Skin of body (tissue), 2 donors: ENCODE data around the gene PHF21B. TPM values are rescaled to one million over a fixed set of nuclear protein-coding genes. Genes with fewer than 3 reads are reported as not detected.
A peak's percentile ranks its signal among the peaks of the same experiment; 100 is the strongest.

ENCODE experiments used
- DNase-seq: peaks from one replicate; lab custom pipeline; 2025; lab: John Stamatoyannopoulos, UW
- total RNA-seq: library from RNA; depleted of rRNA; stranded (reverse); fragments of >200 nt; gene quantifications from one replicate; pipeline ENCODE4 v1.2.3, GENCODE V29; 2014

Gene PHF21B
- total RNA-seq, 1 donor from 2014 or later = 0.39 TPM

DNA sequence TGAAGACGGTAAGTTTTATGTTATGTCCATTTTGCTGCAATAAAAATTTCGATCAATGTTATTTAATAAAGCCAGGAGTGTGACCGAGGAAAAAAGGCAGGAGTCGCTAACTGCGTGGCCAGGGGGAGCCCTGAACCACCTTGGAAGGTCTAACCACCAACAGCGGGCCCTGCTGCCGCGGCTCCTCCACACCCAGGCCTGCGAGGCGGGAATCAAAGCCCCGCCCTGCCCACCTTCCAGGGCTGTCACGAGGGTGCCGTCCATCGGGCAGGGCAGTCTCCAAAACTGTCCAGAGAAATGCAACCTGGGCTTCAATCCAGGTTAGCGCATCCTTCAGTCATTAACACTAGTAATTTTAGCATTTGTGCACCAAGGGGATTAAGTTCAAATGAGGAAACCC is 19.0 kb downstream of the PHF21B start:
- DNase-seq = no peak

DNA sequence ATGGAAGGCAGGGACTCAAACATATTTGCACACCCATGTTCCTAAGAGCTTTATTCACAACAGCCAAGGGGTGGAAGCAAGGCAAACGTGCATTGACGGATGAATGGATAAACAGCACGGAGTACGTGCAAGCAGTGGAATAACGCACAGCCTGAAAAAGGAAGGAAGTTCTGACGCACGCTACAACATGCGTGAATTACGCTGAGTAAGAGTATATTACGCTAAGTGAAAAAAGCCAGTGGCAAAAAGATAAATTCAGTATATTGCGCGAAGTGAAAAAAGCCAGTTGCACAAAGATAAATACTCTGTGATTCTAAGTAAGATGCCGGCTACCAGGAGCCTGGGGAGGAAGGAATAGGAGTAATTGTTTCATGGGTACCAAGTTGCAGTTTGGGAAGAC is 19.5 kb downstream of the PHF21B start:
- DNase-seq = no peak

DNA sequence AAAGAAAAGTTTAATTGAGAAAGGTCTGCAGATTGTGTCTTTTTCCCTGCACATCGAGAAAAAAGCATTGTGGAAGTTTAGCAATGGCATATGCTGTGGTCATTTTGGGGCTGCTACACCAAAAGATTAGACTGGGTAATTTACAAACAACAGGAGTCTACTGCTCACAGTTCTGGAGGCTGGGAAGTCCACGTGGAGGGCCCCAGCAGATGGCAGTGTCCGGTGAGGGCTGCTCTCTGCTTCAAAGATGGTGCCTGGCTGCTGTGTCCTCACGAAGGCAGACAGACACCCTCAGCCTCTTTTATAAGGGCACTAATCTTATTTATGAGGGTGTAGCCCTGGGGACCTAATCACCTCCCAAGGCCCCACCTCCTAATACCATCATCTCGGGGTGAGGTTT is 21.1 kb downstream of the PHF21B start:
- no peak for DNase-seq

DNA sequence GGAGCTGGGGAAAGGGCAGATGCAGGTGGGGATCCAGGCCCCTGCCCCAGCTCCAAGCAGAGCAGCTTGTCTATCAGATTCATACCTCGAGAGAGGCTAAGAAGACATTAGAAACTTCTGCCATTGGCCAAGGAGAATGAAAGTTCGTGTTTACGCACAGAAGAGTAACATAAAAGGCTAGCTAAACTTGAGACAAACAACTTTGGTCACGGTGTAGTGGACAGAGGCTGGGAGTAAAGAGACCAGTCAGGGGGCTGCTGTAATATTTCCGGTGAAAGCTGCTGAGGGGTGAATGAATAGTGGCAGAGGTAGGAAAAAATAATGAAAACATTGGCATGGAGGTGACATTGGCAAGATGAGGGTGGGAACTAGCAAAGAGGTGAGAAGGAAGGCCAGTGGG is 22.9 kb downstream of the PHF21B start:
- DNase-seq = no peak

DNA sequence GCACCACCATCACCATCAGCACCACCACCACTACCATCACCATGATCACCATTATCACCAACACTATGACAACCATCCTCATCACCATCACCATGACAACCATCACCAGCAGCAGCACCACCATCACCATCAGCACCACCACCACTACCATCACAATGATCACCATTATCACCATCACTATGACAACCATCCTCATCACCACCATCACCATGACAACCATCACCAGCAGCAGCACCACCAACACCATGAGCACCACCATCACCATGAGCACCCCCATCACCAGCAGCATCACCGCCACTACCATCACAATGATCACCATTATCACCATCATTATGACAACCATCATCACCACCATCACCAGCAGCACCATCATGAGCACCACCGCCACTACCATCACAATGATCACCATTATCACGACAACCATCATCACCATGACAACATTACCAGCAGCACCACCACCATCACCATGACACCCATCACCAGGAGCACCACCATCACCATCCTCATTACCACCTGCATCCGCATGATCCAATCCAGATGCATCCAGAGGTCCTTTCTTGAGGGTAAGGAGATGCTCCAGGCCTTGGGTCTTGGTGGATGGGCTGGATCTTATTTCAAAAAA is 23.8 kb downstream of the PHF21B start:
- DNase-seq = no peak

DNA sequence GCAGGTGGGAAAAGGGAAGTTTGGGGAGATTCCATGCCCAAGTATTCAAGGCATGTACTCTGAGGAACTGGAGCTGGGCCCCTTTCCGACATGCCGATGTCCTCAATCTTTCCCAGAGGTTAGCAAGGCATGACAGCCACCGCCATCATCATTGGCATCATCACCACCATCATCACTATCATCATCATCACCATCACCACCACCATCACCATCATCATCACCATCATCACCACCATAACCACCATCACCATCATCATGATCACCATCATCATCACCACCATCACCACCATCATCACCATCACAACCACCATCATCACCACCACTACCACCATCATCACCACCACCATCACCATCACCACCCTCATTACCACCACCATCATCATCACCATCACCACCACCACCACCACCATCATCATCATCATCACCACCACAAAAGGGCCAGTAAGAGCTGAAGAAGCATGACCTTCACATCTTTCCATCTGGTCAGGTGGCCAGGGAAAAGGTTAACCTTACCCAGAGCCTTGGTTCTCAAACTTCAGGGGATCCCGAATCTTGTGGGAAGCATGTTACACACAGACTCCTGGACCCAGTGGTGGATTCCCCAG is 25.8 kb downstream of the PHF21B start:
- DNase-seq = no peak

DNA sequence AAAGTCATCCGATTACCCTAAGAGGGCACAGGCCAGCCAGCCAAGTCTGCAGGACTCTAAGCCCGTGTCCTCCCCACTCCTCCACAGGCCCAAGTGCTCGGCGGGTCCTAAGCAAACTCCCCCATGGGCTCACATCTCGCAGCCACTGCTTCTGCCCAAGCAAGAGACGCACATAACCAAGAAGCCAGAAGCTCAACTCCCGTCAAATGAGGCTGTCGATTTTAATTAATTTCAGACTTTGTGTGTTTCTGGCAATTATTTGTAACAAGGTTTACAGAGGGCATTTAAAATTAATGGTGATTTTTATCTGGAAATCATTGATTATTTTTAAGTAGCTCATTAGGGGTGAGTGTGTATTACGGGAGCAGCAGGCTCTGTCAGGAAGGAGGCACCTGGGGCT is 27.4 kb downstream of the PHF21B start:
- no peak for DNase-seq

DNA sequence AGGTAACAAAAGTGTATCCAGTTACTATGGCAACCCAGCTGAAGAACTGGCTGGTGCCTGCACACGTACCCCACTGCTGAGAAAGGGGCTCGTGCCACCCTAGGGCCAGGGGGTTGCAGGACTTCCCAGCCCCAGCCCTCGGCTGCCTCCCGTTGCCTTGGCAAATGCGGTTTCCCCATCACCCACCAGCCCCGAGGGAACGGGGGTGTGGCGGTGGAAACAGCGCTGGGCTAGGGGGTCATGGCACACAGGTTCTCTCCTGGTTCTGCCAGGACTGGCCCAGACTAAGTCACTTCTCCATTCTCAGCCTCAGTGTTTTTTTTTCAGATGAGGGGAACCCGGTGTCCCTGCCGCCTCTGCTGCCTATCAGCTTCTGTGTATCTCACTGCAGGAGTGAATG is 27.9 kb downstream of the PHF21B start:
- DNase-seq = no peak

DNA sequence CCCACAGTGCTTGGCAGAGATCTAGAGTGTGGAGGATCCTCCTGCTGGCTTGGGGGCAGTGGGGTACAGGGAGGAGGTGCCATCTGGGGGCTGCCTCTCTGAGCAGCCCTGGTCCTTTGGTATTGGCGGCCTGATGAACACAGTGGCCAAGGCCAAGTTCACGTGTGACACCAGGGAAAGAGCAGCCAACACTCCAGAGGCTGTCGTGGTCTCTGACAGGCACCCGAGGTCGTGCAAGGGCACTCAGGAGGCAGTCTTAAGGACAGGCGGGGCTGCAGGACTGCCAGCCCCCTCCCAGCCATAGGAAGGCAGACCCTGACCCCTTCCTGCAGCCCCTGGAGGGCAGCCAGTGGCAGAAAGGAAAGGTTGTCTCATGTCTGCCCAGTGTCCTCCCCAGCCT is 30.7 kb downstream of the PHF21B start:
- DNase-seq = no peak

DNA sequence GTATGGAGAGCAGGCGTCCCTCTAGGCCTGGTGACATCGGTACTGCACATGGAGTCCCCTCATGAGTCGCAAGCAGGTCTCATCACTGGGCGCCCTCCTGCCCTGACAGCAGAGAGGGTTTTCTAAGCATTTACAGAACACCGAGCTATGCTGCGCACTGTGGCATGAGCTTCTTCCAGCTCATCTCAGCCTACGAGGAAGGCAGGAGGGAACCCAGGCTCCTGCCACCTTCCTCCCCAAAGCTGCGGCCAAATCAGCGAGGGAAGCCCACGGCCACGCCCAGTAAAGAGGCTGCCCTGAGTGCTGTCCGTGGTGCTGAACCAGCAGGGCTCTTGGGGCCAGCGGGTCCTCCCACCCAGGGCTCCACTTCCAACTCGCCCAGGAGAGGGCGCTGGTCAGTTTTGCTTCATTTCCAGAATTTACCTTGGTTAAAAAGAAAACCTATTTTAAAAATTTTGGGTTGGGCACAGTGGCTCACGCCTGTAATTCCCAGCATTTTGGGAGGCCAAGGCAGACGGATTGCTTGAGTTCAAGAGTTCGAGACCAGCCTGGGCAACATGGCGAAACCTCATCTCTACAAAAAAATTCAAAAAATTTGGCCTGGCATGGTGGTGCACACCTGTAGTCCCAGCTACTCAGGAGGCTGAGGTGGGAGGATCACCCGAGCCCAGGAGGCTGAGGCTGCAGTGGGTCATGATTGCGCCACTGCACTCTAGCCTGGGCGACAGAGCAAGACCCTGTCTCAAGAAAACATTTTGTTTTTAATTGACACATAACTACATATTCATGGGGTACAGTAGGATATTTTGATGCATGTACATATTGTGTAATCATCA is 34.2 kb downstream of the PHF21B start:
- peak; percentile 6 for DNase-seq

DNA sequence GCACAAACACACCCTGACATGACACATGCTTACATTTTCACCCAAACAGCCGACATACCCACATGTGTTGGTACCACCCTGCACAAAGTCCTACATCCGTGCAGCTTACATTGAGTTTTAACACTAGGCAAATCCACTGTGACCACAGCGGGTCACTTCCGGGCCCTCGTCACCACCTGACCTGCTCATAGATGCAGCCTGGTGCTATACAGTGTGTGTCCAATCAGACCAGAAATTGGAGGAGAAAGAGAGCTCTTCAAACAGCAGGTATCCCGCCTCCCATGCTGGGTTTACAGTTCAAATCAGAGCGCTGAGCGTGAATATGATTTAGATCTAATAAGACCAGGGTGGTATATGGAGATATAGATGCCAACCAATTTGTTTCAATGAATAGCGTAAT is 35.4 kb downstream of the PHF21B start:
- DNase-seq = no peak

DNA sequence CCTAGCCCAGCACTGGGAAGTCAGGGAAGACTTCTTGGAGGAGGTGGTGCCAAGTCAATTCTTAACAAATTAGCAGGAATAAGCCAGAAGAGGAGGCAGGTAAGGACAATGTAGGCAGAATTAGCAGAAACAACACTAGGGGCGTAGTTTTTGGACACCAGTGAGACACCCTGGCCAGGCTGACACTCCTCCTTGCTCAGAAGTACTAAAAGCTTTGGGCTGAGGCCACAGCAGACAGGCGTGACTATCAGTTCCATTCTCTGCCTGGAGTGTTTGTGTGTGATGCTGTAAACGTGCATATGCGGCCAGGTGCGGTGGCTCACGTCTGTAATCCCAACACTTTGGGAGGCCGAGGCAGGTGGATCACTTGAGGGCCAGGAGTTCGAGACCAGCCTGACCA is 36.0 kb downstream of the PHF21B start:
- DNase-seq = no peak

DNA sequence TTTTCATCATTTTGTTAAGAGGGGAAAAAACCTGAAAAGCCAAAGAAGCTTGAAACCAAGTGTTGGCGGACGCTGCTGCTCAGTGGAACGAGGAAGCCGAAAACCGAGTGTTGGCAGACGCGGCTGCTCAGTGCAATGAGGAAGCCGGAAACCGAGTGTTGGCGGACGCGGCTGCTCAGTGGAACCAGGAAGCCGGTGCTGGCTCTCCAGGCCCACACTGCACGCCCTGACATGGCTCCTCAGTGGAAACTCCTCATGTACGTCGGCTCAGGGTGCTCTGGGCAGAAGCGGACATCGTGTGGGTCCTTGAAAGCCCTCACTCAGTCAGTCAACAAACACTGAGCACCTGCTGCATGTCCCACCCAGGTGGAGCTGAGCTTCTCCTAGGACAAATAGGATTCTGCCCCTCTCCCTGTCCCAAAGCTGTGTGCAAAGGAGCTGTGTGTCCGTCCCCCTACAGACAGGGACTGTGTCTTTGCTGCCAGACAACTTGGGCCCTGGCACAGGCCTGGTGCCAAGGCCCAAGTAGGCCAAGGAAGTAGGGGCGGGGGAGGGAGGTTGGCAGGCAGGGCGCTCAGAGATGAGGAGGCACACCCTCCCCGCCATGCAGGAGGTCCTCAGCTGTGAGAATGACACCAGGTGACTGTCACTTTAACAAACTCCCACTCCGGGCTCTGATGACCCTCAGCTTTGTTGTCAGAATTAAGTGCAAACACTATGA is 37.3 kb downstream of the PHF21B start:
- DNase-seq = no peak

DNA sequence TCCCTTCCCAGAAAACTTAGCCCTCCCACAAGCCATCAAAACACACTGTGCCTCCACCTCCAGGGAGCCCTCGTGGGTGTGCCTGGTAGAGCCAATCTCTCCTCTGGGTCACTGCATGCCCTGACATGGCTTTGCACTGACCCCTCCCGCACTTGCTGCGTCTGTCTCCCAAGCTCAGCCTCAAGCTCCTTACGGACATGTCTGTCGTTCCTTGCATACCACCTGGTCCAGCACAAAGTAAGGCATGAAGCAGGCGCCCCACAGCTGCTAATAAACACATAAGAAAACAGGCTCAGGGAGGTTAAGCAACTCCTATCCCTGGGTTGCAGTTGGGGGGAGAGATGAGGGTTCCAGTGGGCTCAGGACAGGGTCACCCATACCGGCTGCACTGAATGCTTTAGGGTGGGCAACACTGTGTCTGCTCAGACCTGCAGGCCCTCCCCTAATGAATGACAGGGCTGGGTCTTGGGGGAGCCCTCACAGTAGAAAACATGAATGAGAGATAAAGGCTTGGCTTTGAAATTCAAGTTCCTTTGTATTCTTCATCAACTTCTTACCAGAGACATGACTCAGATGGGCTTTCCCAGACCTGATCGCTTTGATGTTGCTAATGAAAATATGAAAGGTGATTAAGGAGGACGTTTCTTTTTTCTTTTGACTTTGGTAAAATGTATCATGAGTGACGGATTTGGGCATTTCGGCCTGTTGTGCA is 38.0 kb downstream of the PHF21B start:
- DNase-seq = no peak

DNA sequence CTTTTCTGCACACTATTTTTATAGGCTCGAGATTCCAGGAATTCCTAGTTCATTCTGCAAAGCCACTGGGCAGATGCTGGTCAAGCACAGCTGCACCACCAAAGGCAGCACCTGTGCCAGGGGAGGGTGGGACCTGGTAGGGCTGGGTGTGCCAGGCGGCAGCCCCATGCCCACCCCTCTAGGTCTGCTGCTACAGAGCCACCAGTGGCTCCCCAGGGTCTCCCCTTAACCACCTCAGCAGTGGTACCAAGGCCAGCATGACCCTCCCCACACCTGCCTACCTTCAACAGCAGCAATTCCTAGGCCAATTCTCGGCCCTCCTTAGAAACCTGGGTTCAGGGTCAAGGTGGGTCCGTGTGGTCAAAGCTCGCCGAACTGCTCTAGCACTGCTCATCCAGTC is 39.5 kb downstream of the PHF21B start:
- no peak for DNase-seq

DNA sequence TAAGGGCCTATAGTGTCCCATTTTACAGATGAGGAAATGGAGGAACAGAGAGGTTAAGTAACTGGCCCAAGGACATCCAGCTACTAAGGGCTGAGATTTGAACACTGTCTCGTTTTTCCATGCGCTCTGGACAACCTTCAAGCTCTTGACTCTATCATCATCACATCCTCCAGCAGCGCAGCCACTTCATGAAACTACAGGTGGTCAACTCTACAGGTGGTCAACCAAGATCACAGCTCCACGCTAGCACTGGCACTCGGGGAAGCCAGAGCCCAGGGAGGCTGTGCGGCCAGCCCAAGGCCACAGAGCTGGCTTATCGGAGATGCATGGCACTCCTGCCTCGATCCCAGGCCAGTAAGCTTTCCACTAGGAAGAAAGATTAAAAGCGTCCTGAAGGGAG is 40.0 kb downstream of the PHF21B start:
- no peak for DNase-seq

DNA sequence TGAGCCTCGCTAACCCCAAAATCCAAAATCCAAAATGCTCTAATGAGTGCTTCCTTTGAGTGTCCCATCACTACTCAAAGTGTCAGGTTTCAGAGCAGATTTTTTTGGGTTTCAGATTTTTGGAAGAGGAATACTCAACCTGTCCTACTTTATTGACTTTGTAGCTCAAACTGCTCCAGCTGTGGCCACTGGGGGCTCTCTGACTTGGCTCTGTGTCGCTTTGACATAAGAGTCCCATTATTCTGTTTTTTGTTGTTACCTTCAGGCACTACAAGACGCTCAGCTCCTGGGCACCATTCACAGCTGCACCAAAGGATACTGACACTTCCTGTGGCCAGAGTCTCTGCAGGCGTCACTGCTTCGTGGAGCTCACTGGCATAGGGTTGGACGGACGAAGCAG is 41.1 kb downstream of the PHF21B start:
- DNase-seq = no peak

DNA sequence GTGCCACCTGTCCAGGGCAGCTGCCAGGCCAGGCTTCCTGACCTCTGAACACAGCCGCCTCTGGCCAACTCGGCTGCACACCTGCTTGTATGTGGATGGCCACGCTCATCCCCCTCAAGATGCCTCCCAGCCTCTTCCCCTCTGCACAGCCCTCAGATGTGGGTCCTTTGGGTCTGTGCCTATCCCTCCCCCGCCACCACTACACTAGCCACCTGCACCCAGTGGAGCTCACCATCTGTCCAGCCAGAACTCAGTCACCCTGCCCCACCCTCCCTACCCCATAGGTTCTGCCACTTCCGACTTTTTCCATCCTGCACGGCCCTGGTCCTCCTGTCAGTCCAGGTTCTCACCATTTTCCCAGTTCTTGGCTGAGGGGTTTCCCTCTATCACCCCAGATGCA is 44.6 kb downstream of the PHF21B start:
- no peak for DNase-seq

DNA sequence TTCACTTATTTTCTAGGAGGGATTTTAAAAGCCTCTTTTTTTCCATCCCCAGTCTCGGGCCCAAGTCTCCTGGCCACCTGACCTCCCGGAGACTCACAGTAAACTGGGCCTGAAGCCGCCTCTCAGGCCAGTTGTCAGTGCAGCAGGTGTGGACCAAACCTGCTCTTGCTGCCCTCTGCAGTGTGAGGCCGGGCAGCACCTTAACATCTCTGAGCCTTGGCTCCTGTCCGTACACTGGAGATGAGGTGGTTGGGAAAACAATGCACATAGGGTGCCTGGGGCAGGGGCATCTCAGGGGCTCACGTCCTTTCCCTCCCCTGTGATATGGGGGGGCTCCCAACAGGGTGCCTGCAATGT is 45.1 kb downstream of the PHF21B start:
- DNase-seq = no peak

DNA sequence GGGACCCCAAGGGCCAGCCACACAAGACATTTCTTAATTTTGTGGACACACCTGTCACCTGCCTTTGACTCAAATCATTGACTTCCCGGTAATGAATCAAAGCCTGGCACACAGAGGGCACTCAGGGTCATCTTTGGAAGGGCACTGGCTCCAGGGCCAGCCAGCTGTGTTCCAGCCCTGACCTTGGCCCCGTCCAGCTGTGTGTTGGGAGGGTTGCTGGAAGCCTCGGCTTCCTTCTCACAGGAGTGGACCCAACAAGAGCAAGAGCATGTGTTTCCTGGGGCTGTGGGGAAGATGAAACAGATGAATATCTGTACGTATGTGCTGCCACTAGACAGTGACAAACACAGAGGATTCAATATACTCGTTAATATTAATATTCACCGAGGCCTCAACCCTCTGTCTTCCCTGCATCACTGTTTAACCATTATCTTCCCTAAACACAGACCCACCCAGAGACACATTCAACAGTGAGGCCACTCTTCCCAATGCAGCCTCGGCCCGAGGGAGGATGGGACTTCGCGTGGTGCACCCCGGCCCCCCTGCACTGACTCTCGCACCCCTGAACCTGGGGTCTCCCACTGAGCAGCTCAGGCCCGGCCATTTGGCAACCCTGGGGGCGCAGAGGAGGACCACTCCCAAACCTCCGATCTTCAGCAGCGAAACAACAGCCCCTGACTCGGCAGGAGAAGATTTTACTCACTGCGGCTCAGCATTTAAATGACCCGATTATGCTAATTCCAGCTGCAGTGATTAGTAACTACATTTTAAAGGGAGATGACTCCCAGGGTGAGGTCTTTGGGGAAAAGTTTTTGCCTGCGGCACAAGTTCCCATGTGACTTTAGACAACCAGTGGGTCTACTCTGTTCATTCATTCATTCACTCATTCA is 45.7 kb downstream of the PHF21B start:
- DNase-seq = no peak
